HG03432 (cell line): Measurements from ENCODE around the gene CD27.

Experiments used
- ATAC-seq: cut with Tn5 transposase; IDR thresholded peaks from one replicate; pipeline ENCODE4 v1.9.1; 2021; ENCODE audit warnings: mild to moderate bottlenecking, moderate library complexity; ENCODE audit not compliant: unreplicated experiment

The CD27 gene

DNA sequence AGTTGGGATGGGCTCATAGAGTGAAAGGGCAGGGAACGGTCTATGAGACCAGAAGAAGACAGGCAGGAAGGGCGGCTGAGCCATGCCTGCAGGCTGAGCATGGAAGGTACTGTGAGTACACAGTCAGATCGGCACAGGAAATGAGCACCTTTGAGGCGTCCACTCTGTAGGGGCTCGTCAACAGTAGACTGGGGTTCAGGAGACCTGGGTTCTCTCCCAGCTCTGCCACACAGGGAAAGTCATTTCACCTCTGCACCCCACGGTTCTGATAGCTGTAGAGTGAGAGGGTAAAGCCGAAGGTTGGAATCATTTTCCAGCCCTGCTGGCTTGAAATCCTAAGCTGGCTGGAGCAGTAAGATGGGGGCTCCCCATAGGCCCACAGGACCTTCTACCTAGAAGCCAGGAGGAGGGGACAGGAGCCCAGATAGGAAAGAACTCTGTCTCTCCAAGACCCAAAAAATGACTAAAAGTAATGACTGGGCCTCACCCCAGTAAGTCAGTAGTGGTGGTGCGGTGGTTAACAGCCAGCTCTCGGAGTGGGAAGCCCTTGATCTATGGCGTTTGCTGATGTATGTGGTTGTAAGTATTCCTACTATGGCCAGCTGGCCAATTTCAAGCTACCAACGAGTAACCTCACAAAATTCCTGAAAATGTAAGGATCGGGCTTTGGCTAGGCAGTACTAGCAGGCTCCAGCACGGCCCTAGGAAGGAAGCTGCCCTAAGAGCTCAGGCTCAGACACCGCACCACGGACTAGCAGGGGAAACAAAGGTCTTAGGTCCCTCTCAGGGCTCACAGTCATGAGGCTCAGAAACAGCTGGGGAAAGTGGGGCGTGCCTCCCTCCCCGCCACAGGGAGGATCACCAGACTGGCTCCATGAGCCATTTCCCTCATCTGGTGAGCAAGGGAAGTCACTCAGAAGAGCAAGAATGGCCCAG lies 10.3 kb upstream of the CD27 start:
- no peak for ATAC-seq

DNA sequence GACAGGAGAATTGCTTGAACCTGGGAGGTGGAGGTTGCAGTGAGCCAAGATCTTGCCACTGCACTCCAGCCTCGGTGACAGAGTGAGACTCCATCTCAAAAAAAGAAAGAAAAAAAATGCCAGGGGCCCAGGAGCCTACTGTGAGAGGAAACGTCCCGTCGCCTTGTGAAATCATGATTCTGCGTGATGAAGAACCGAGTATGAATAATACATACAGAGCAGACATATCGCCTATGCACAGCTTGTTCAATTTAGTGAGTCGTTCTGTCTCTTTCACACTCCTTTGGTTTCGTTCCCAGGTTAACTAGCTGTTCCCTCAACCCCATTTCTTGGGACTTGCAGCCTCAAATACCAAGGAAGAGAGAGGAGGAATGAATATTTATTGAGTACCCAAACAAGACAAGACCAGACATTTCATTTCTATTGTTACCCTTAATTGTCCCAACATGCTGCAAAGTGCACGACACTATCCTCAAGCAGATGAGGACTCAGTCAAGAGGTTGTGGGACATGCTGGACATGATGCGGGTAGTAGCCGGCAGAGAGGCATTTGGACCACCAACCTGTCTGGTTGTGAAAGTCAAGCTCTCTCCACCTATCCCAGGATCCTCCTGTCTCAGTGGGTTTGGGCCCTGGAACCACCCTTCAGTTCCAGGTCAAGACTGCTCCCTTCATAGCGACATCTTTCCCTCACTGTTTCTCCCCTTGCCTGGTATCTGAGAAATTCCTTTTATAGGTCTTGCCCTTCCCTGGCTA lies 8.6 kb upstream of the CD27 start:
- no peak for ATAC-seq

DNA sequence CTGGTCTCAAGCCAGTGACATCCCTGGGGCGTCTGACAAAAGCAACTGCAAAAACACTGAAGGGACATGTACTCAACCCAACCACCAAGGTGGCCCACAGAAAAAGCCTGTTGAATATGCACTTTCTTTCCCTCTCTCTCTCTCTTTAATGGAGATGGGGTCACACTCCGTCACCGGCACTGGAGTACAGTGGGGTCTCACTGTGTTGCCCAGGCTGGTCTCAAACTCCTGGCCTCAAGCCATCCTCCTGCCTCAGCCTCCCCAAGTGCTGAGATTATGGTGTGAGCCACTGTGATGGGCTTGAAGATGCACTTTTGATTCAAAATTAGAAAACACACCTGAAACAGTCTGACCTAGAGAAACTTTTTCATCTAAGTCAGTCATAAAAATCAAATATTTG lies 7.2 kb upstream of the CD27 start:
- ATAC-seq: no peak

DNA sequence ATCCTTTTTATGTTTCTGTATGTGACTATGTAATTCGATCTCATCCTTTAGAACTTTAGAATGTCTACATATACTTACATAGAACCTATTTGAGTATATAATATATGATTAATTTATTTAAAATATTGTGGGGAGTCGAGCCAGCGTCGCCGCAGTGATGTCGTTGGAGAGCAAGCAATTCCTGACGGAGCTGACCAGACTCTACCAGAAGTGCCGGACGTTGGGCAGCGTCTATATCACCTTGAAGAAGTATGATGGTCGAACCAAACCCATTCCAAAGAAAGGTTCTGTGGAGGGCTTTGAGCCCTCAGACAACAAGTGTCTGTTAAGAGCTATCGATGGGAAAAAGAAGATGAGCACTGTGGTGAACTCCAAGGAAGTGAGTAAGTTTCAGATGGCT lies 6.4 kb upstream of the CD27 start:
- ATAC-seq: no peak

DNA sequence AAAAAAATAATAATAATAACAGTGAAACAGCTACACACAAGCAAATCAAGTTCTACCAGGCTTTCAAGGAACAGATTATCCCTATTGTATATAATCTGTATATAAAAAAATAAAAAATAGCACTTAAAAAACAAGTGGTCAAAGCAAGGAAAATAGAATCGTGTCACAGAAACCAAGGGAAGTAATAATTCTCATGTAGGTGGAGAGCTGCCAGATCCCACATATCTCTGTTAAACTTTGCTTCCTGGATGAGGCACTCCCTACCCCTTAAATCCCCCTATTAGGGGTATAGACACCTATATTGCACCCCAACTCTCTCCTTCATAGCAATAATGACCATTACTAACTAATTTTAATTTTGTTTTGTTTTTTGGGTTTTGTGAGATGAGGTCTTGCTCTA lies 4.4 kb upstream of the CD27 start:
- no peak for ATAC-seq

DNA sequence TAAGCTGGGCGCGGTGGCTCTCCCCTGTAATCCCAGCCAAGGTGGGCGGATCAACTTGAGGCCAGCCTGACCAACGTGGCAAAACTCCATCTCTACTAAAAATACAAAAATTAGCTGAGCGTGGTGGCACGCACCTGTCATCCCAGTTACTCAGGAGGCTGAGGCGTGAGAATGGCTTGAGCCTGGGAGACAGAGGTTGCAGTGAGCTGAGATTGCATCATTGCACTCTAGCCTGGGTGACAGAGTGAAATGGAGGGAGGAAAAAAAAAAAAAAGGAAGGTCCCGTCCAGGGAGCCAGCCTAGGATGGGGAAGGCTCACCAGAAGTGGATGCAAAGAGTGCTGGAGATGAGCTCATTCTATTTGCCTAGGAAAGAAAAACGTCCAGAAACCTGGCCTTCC lies 1.9 kb upstream of the CD27 start:
- ATAC-seq: no peak

DNA sequence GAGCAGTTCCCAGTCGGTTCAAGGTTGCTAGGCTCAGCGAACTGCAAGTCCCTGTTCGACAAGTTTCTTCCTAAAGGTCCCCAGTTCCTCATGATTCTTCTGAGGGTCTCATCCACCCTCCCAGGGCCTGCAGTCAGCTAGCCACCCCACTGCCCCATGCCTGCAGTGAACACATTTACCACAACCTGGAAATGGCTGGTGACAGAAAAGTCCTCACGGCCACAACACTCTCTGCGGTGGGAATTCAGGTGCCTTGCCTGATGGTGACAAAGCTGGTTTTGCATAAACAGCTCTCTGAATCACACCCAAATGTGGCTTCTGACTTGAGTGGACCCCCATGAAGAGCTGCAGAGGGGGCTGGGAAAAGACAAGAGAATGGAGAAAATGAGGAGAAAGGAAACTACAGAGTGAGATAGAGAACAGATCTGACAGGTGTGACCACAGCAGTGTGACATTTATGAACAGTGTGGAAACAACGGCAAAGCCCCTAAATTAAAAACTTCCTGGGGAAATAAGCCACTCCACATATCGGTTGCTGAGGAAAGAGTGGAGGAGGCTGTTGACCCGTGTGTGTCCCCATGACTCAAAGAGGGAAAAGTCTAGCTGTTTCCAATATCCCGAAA lies 1.3 kb upstream of the CD27 start:
- ATAC-seq: no peak

DNA sequence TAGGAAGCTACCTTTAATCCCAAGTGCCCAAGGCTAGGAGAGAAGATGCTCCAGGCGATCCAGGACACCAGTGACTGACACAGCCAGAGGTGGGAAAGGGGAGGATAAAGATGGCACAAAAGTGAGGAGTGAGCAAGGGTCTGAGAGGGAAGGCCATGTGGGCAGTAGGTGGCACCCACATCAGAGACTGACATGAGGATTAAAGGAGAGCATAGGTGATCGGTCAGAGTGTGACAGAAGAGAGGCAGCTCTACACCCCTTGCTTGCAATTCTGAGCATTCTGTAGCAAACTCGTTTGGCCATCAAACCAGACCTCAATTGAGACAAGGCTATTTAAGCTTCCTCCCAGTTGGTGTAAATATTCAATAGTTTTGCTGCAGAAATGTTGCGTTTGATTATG lies 724 bp upstream of the CD27 start:
- no peak for ATAC-seq

DNA sequence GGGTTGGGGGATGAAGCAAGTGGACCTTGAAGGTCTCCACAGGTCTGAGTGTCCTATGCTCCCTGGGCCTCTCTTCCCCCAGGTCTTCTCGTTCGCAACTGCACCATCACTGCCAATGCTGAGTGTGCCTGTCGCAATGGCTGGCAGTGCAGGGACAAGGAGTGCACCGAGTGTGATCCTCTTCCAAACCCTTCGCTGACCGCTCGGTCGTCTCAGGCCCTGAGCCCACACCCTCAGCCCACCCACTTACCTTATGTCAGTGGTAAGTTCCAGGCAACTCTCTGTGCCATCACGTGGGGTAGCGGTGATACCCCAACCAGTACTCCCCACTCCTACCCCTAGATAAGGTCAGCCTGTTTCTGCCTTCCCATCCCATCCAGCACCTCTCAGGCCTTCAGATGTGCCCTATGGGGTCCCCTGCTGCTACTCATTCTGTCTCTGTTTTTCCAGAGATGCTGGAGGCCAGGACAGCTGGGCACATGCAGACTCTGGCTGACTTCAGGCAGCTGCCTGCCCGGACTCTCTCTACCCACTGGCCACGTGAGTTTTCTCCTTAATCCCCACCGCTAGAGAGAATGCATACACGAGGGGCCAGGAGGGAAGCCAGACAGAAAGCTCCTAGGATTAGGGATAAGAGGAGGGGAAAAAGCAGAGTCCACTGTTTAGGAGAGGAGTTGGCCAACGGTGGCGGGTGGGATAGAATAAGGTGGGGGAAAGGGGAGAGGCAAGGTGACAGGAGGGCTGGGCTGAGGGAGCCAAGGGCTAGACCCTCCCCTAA lies 5.5 kb downstream of the CD27 start:
- no peak for ATAC-seq

DNA sequence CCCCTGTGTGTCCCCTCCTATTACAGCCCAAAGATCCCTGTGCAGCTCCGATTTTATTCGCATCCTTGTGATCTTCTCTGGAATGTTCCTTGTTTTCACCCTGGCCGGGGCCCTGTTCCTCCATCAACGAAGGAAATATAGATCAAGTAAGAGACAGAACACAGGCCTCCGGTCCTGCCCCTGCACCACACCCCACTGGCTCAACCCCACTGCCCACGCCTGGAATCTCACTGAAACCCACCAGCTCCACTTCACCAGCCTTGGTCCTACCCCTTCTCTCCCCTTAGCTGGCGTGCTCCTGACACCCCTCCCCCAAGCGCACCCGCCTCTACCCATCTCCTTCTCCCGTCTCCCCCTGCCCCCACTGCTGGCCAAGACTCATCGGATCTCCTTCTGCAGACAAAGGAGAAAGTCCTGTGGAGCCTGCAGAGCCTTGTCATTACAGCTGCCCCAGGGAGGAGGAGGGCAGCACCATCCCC lies 6.2 kb downstream of the CD27 start:
- no peak for ATAC-seq

DNA sequence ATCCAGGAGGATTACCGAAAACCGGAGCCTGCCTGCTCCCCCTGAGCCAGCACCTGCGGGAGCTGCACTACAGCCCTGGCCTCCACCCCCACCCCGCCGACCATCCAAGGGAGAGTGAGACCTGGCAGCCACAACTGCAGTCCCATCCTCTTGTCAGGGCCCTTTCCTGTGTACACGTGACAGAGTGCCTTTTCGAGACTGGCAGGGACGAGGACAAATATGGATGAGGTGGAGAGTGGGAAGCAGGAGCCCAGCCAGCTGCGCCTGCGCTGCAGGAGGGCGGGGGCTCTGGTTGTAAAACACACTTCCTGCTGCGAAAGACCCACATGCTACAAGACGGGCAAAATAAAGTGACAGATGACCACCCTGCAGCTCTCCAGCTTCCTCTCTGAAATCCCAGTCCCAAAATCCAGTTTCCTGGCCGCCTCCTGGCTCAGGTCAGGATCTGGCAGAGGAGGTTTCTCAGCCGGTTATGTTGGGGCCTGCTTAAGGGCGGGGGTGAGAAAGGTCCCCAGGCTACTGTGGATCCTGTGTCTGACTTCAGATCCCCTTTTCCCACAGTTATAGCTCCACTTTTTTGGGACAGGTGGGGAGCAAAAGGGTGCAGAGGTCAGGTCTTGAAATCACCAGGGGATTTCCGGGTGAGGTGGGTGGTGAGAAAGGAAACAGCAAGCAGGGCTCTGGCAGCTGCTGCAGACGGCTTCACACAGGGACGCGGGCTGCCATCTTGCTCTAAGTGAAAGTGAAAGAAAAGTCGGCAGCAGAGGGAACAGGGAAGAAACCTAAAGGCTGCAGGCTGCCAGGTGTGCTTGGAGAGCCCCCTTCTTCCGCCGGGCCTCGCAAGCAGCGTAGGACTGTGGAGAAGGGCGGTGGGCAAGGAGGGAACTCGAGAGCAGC lies 6.8 kb downstream of the CD27 start, which contains the start of gene TAPBPL:
Gene TAPBPL, plus strand, starts transcription at position 695 of the 897 bp plus-strand sequence. CDS start 207 bp downstream, outside the sequence.
- peak; percentile 67 for ATAC-seq

DNA sequence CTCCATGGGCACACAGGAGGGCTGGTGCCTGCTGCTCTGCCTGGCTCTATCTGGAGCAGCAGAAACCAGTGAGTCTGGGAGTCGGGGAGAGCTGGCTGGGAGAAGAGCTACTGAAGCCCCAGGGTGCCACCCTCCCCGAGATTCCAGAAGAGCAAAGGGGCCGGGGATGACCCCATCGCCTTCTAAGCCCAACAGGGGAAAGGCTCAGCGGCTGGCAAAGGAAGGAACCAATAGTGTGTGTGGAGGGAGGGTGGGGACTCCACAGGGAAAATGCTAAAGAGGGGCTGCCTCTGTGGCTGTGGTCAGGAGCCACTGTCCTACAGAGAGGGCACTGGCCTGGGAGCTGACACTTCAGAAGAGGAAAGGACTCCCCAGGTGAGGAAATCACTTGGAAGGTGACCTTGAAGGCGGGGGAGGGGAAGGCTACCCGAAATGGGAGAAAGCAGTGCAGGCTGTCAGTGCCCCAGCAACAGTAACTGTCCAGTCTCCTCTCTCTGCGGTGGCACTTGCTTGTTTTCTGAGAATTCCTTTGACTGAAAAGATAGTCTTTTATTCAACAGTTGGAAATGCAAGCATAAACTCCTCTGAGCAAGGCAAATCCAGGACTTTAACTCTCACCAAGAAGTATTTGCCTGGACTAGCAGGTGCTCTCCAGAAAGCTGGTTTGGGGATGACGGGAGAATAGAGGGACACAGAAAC lies 7.6 kb downstream of the CD27 start:
- no peak for ATAC-seq

DNA sequence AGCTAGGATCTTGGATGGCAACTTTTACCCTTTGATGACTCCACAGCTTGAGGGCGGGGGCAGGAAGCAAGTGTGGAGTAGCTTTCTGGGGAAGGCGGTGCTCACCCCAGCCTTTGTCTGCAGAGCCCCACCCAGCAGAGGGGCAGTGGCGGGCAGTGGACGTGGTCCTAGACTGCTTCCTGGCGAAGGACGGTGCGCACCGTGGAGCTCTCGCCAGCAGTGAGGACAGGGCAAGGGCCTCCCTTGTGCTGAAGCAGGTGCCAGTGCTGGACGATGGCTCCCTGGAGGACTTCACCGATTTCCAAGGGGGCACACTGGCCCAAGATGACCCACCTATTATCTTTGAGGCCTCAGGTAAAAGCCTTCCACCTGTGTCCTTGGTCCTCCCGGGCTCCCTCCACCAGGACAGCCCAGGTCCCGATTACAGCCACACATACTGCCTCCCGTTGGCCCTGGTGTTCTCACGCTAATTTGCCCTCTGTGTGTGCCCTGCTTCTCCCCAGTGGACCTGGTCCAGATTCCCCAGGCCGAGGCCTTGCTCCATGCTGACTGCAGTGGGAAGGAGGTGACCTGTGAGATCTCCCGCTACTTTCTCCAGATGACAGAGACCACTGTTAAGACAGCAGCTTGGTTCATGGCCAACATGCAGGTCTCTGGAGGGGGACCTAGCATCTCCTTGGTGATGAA lies 8.3 kb downstream of the CD27 start:
- ATAC-seq: no peak

DNA sequence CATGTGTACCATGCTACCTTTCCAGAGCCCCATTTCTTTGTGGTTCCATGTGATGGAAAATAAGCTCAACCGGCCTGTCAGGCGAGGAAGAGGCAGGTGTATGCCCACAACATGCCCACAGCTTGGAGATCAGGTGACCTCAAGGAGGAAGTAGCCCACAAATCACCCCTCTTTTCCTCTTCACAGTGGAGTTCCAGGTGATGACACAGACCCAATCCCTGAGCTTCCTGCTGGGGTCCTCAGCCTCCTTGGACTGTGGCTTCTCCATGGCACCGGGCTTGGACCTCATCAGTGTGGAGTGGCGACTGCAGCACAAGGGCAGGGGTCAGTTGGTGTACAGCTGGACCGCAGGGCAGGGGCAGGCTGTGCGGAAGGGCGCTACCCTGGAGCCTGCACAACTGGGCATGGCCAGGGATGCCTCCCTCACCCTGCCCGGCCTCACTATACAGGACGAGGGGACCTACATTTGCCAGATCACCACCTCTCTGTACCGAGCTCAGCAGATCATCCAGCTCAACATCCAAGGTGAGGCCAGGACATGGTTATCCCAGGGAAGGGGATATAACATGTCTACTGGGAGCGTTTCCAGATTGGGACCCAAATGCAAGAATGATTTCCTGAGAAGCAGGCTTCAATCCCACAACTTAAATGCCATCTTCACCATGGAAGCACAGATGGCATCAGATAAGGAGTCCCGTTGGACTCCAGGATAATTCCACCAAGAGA lies 12.6 kb downstream of the CD27 start:
- ATAC-seq: no peak

DNA sequence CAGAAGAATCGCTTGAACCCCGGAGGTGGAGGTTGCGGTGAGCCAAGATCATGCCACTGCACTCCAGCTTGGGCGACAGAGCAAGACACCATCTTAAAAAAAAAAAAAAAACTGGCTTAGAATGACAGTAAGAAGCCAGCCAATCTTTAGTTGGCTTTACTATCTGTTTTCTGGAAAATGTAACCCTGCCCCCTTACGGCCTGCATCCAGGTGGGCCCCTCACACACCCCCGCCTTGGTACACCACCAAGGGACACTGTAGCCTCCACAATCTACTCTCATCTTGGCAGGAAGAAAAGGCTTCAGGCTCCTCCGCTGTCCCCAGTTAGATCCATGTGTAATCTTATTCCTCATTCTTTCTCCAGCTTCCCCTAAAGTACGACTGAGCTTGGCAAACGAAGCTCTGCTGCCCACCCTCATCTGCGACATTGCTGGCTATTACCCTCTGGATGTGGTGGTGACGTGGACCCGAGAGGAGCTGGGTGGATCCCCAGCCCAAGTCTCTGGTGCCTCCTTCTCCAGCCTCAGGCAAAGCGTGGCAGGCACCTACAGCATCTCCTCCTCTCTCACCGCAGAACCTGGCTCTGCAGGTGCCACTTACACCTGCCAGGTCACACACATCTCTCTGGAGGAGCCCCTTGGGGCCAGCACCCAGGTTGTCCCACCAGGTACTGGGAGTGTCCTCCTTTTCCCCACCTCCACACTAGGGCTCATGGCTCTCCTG lies 13.7 kb downstream of the CD27 start:
- no peak for ATAC-seq

DNA sequence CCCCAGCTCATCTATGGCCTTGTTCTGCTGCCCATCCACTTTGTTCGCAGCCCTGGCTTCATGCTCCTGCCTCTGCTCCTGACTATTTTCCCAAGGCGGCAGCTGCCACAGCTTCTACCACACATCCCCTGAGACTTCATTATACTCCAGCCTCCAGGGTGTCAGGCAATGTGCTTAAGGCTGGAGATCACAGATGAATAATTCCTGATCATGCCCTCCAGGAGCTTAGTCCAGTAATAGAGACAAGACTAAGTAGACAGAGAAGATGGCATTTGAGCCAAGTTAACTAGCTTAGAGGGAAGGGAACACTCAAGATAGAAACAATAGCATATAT lies 14.2 kb downstream of the CD27 start:
- no peak for ATAC-seq

DNA sequence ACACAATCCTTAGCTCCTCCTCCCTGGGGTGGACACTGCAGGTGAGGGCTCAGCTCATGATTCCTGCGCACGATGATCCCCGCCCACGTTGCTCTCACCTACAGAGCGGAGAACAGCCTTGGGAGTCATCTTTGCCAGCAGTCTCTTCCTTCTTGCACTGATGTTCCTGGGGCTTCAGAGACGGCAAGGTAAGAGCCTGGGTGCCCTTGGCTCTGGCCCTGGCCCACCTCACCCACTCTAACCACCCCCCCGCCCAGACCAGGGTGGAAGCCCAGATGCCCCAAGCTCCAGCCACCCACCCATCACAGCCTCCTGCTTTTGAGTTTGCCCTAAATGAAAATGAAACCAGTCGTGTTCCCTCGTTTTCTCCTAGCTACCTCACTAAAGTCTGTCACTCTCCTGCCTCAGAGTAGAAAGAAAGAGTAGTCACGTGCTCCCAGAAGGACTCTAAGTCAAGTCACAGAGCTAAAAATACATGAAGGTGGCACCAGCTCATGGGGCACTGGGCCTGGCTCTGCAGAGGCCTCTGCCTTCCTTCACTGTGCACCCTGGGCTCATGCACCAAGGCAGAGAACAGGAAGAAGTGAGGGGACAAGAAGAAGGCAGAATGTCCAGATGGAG lies 16.1 kb downstream of the CD27 start:
- no peak for ATAC-seq
